Smooth muscle cell (in vitro differentiated cells): Measurements from ENCODE around the gene OR10G2. TPM values are rescaled to one million over a fixed set of nuclear protein-coding genes. Genes with fewer than 3 reads are reported as not detected.

Source experiments
- DNase-seq: peaks from one replicate; lab custom pipeline; 2025; ENCODE audit not compliant: unreplicated experiment; lab: John Stamatoyannopoulos, UW
- H2AFZ ChIP-seq: fragments of 200-600 bp; sonication (generic); 2 replicates; pipeline ENCODE4 v1.6.0; 2016; ENCODE audit warnings: antibody characterized with exemption, low read depth, mild to moderate bottlenecking
- H3F3A ChIP-seq: fragments of 200-600 bp; sonication (generic); 2 replicates; pipeline ENCODE4 v1.6.0; 2017; ENCODE audit warnings: antibody characterized with exemption, low read depth
- H3K27ac ChIP-seq: fragments of 200-600 bp; sonication (generic); 2 replicates; pipeline ENCODE4 v1.5.1; 2016; ENCODE audit warnings: low read depth, mild to moderate bottlenecking
- H3K27me3 ChIP-seq: fragments of 200-600 bp; sonication (generic); 2 replicates; pipeline ENCODE4 v1.6.1; 2016; ENCODE audit warnings: low read depth, mild to moderate bottlenecking
- H3K36me3 ChIP-seq: fragments of 200-600 bp; sonication (generic); 2 replicates; pipeline ENCODE4 v1.5.1; 2016; ENCODE audit warnings: low read depth
- H3K4me1 ChIP-seq: fragments of 200-600 bp; sonication (generic); 2 replicates; pipeline ENCODE4 v1.5.1; 2016; ENCODE audit warnings: low read depth
- H3K4me2 ChIP-seq: fragments of 200-600 bp; sonication (generic); 2 replicates; pipeline ENCODE4 v1.6.0; 2016; ENCODE audit warnings: mild to moderate bottlenecking
- H3K4me3 ChIP-seq: fragments of 200-600 bp; sonication (generic); 2 replicates; pipeline ENCODE4 v1.5.1; 2016; ENCODE audit warnings: mild to moderate bottlenecking
- H3K79me2 ChIP-seq: fragments of 200-600 bp; sonication (generic); 2 replicates; pipeline ENCODE4 v1.6.0; 2016; ENCODE audit warnings: low read depth, mild to moderate bottlenecking
- H3K9ac ChIP-seq: fragments of 200-600 bp; sonication (generic); 2 replicates; pipeline ENCODE4 v1.6.0; 2016; ENCODE audit warnings: low read depth
- H3K9me3 ChIP-seq: fragments of 200-600 bp; sonication (generic); replicated peaks from 2 replicates; pipeline ENCODE4 v1.5.1; 2016; ENCODE audit warnings: low read depth
- H4K20me1 ChIP-seq: fragments of 200-600 bp; sonication (generic); 2 replicates; pipeline ENCODE4 v1.6.0; 2016; ENCODE audit warnings: low read depth
- WGBS: methylation state at CpG from one replicate; pipeline ENCODE4 v1.1.7; 2016; ENCODE audit warnings: low lambda C conversion rate; 5-methylcytosine and 5-hydroxymethylcytosine counted together
- polyA plus RNA-seq: library from polyadenylated mRNA; unstranded; fragments of >200 nt; fragmentation: Nextera tagmentation; extraction: Ambion mirVana; gene quantifications from 2 replicates; pipeline ENCODE4 v1.2.1, GENCODE V29; 2016
- total RNA-seq: library from RNA; depleted of rRNA; stranded (reverse); fragments of >200 nt; gene quantifications from 2 replicates; pipeline ENCODE4 v1.2.3, GENCODE V29; 2014
- TF ChIP-seq, protein P1 (sequence below): fragments of 200-600 bp; sonication (generic); IDR thresholded peaks from 2 replicates; pipeline ENCODE4 v1.5.1; 2017; ENCODE audit warnings: borderline replicate concordance, mild to moderate bottlenecking, antibody characterized with exemption; ENCODE audit not compliant: insufficient read depth, poor library complexity, severe bottlenecking

OR10G2 gene
- total and polyA plus RNA-seq, 2 experiments from 2014 or later, result not detected

- Histone ChIP-seq H3K79me2 (no peaks in the 10 kb centered on the region), H3K9ac (no peak overlapping the region), H3K36me3 (no peaks in the 10 kb centered on the region), H3K27me3 (no peaks in the 10 kb centered on the region), H3F3A (no peaks in the 10 kb centered on the region), H4K20me1 (no peaks in the 10 kb centered on the region), H3K4me2 (no peak overlapping the region), H3K4me3 (no peak overlapping the region), H3K27ac (no peak overlapping the region), H2AFZ (no peak overlapping the region), H3K4me1 (no peaks in the 10 kb centered on the region), H3K9me3 (no peaks in the 10 kb centered on the region)
- 88% methylated on average over 1 of the region's 1 CpG for WGBS
- TF ChIP-seq, protein P1, sequence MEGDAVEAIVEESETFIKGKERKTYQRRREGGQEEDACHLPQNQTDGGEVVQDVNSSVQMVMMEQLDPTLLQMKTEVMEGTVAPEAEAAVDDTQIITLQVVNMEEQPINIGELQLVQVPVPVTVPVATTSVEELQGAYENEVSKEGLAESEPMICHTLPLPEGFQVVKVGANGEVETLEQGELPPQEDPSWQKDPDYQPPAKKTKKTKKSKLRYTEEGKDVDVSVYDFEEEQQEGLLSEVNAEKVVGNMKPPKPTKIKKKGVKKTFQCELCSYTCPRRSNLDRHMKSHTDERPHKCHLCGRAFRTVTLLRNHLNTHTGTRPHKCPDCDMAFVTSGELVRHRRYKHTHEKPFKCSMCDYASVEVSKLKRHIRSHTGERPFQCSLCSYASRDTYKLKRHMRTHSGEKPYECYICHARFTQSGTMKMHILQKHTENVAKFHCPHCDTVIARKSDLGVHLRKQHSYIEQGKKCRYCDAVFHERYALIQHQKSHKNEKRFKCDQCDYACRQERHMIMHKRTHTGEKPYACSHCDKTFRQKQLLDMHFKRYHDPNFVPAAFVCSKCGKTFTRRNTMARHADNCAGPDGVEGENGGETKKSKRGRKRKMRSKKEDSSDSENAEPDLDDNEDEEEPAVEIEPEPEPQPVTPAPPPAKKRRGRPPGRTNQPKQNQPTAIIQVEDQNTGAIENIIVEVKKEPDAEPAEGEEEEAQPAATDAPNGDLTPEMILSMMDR, result no peak
- DNase-seq, result no peak
Observed at GRCh38 chr14:21672116-21672515, 37.4 kb upstream of the OR10G2 start.

- Histone ChIP-seq H3F3A (no peaks in the 10 kb centered on the region), H3K36me3 (no peaks in the 10 kb centered on the region), H3K4me3 (no peak overlapping the region), H3K9me3 (no peaks in the 10 kb centered on the region), H3K27me3 (no peaks in the 10 kb centered on the region), H2AFZ (no peak overlapping the region), H3K4me1 (no peaks in the 10 kb centered on the region), H4K20me1 (no peaks in the 10 kb centered on the region), H3K79me2 (no peaks in the 10 kb centered on the region), H3K9ac (no peak overlapping the region), H3K27ac (no peak overlapping the region), H3K4me2 (no peak overlapping the region)
- DNase-seq, result no peak
- TF ChIP-seq, protein P1, result no peak
- 68% methylated on average over 2 of the region's 2 CpGs for WGBS
Observed at GRCh38 chr14:21671371-21671770, 36.6 kb upstream of the OR10G2 start.

GRCh38 chr14:21669284-21669683 is 34.5 kb upstream of the OR10G2 start:
- Histone ChIP-seq H3K27ac (no peak overlapping the region), H3K79me2 (no peaks in the 10 kb centered on the region), H3K9me3 (no peaks in the 10 kb centered on the region), H3K27me3 (no peaks in the 10 kb centered on the region), H3K9ac (no peak overlapping the region), H4K20me1 (no peaks in the 10 kb centered on the region), H3K4me2 (no peak overlapping the region), H3F3A (no peaks in the 10 kb centered on the region), H3K36me3 (no peaks in the 10 kb centered on the region), H3K4me3 (no peak overlapping the region), H3K4me1 (no peaks in the 10 kb centered on the region), H2AFZ (no peak overlapping the region)
- DNase-seq, result no peak
- TF ChIP-seq, protein P1, result no peak

GRCh38 chr14:21668377-21668776 is 33.6 kb upstream of the OR10G2 start:
- Histone ChIP-seq H3K27ac (no peak overlapping the region), H2AFZ (no peak overlapping the region), H3K4me2 (peak overlapping the region; percentile 15), H3K4me1 (no peaks in the 10 kb centered on the region), H3K79me2 (no peaks in the 10 kb centered on the region), H3K9me3 (no peaks in the 10 kb centered on the region), H3F3A (no peaks in the 10 kb centered on the region), H4K20me1 (no peaks in the 10 kb centered on the region), H3K27me3 (no peaks in the 10 kb centered on the region), H3K9ac (no peak overlapping the region), H3K4me3 (no peak overlapping the region), H3K36me3 (no peaks in the 10 kb centered on the region)
- WGBS, result 54% methylated on average over 3 of the region's 3 CpGs
- DNase-seq, result no peak
- TF ChIP-seq, protein P1, result no peak
